Activated CD4-positive, alpha-beta memory T cell treated with anti-CD3 and anti-CD28 coated beads for 36 hours (primary cell): ENCODE results near the gene LRRC46. TPM values are rescaled to one million over a fixed set of nuclear protein-coding genes. Genes with fewer than 3 reads are reported as not detected.
A peak's percentile ranks its signal among the peaks of the same experiment; 100 is the strongest.

Source experiments
- CTCF ChIA-PET: fragments of 350-600 bp; sonication (Branson Sonifier 250); formaldehyde crosslinking; loops from one replicate; lab custom pipeline; 2021; ENCODE audit warnings: antibody characterized with exemption, inconsistent platforms; lab: Charles Lee
- POLR2A ChIA-PET: fragments of 350-600 bp; sonication (Branson Sonifier 250); formaldehyde crosslinking; loops from one replicate; lab custom pipeline; 2021; ENCODE audit warnings: antibody characterized with exemption; lab: Charles Lee
- DNase-seq: peaks from one replicate; pipeline ENCODE4 v3.0.0-alpha.2; 2020
- H3K27ac Mint-ChIP-seq: one replicate; pipeline ENCODE4 v1.8.0; 2021; ENCODE audit warnings: mixed read lengths
- H3K27me3 Mint-ChIP-seq: one replicate; pipeline ENCODE4 v1.8.0; 2021; ENCODE audit warnings: mixed read lengths
- H3K36me3 Mint-ChIP-seq: one replicate; pipeline ENCODE4 v1.8.0; 2021; ENCODE audit warnings: mixed read lengths
- H3K4me1 Mint-ChIP-seq: one replicate; pipeline ENCODE4 v1.8.0; 2021; ENCODE audit warnings: low read depth, mixed read lengths
- H3K4me3 Mint-ChIP-seq: one replicate; pipeline ENCODE4 v1.8.0; 2021; ENCODE audit warnings: mild to moderate bottlenecking, mixed read lengths
- H3K9me3 Mint-ChIP-seq: one replicate; pipeline ENCODE4 v1.8.0; 2021; ENCODE audit warnings: mixed read lengths
- intact Hi-C: fragments of 100-400 bp; cut with micrococcal nuclease; formaldehyde crosslinking; loops from one replicate; pipeline ENCODE4 v1.15.1; 2023
- total RNA-seq, 2 experiments: library from RNA; stranded (reverse); gene quantifications; one replicate each; pipeline ENCODE4 v1.2.3, GENCODE V29; 2021

Gene LRRC46
- total RNA-seq, 2 experiments from 2014 or later, result 0.29 to 0.59 TPM

GRCh38 chr17:47819475-47819874, 12.0 kb upstream of the LRRC46 start:
- POLR2A ChIA-PET, result no interaction called here
- H3K27me3 Mint-ChIP-seq, result no peaks in the 10 kb centered on the region
- intact Hi-C loops, result no loop called here
- no peak overlapping the region for H3K27ac Mint-ChIP-seq
- DNase-seq, result no peak
- peaks cover 26% of the 10 kb centered on the region for H3K4me1 Mint-ChIP-seq
- no peak overlapping the region for H3K4me3 Mint-ChIP-seq
- H3K9me3 Mint-ChIP-seq, result no peaks in the 10 kb centered on the region
- CTCF ChIA-PET, result no interaction called here
- peaks cover 13% of the 10 kb centered on the region for H3K36me3 Mint-ChIP-seq

DNA sequence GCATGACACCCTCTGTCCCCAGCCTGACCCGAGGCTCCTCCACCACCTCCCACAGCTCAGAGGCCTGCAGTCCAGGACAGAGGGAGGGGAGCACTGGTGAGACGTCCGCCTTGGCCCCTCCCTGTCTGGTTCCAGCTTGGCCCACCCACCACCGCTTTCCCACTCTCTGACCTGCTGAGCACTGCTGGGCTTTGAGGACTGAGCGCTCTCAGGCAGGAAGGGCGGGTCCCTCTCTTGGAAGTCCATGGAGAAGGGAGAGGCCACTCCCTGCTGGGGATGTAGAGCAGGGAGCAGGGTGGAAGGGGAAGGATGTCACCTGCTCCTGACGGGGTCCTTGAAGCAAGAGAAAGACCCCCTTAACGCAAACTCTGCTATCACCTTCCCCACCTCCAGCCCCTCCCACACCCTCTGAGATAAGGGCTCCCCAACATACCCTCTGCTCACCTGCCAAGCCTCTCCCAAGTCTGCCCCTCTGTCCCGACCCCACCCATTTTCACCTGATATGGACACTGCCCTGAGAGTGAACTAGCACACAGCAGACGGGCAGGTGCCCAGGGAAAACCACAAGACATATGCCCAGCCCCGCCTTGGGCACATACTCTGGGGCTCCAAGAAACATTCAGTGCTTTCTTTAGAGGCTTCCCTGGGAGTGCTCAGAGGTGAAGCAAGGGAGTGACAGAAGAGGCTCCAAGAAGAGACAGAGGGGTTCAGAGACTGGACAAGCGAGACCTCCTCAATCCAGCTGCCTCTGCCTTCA, 11.3 kb upstream of the LRRC46 start:
- POLR2A ChIA-PET, result no interaction called here
- no peak overlapping the region for H3K27ac Mint-ChIP-seq
- intact Hi-C loops, result loop anchor here (10.0 kb wide), 1 partner anchor 105 kb away; no protein-coding TSS in a partner anchor

DNA sequence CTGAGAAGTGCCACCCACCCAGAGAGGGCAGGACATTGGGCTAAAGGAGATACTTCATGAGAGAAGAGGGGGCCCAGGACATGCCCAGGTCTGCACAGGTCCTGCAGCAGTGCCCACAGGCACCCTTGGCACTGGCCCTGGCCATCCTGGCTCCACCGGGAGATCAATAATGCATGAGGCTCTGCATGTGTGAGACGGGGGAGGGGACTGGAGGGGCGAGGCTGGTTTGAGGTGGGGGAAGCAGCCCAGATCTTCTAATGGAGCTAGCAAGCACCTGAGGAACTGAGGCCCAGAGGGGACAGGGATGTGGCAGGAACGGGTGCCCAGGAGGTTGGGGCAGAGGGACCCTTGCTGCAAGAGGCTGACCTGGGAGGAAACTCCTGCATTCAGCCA, 10.4 kb upstream of the LRRC46 start:
- Mint-ChIP-seq H3K4me1 (peaks cover 26% of the 10 kb centered on the region), H3K36me3 (peaks cover 19% of the 10 kb centered on the region), H3K9me3 (no peaks in the 10 kb centered on the region), H3K27ac (peak overlapping the region; percentile 72), H3K27me3 (no peaks in the 10 kb centered on the region), H3K4me3 (peak overlapping the region; percentile 92)
- DNase-seq, result no peak
- ChIA-PET CTCF (interaction anchor here (0.6 to 2.7 kb wide), 6 partner anchors 10 to 864 kb away, joined by 3 to 19 read pairs (median 3); partner anchors contain the start of genes CDK5RAP3, LRRC46 and MRPL10), POLR2A (interaction anchor here (1.1 to 2.4 kb wide), 3 partner anchors 10 to 74 kb away, joined by 4 to 13 read pairs (median 7); partner anchors contain the start of genes LRRC46 and MRPL10)
- intact Hi-C loops, result loop anchor here (10.0 kb wide), 1 partner anchor 106 kb away; no protein-coding TSS in a partner anchor

More for the DNA sequence above, 11.3 kb upstream of the LRRC46 start:
- peak overlapping the region; percentile 92 for H3K4me3 Mint-ChIP-seq
- peaks cover 15% of the 10 kb centered on the region for H3K36me3 Mint-ChIP-seq
- CTCF ChIA-PET, result interaction anchor here (2.7 kb wide), 1 partner anchor 11 kb away, joined by 19 read pairs; the partner anchor contains the start of genes LRRC46 and MRPL10
- no peak for DNase-seq
- no peaks in the 10 kb centered on the region for H3K27me3 Mint-ChIP-seq
- H3K9me3 Mint-ChIP-seq, result no peaks in the 10 kb centered on the region
- peaks cover 26% of the 10 kb centered on the region for H3K4me1 Mint-ChIP-seq

DNA sequence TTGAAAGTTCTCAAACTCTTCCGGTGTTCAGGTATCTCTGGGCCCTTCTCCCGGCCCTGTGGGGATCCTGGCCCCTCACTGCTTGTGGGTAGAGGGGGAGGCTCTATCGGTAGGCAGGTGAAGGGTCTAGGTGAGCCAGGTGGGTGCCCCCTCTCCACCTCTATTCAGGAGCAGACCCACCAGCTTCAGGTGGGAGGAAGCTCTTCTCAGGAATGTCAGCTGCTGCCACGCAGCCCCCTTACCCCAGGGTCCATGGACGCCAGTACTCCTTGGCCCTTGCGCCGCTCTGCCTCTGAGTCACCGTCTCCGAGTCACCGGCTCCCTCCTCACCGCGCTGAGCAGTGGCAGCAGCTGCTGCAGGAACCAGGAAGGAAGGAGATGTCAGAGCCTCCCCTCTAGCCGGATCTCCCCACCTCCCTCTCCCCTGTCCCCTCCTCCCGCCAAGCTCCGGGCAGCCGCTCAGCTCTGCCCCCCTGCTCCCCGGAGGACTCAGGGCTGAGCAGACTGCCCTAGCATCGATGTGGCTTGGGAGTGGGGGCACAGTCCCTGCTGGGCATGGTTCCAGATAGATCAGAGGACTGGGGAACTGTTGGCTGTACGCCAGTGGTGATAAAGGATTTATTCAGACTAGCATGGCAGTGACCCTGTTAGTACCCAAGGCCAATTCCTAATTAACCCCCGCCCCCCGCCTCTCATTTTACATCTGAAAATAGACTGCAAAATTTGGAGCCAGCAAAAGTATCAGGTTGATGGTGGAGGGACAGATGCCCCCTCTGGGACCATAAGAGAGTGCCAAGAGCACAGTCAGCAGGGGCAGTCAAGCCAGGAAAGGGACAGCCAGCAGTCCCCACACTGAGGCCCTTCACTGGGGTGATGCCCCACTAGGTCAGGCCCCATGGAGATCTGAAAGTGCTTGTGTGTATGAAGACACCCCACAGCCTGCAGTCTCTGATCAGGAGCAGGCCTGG, 9.8 kb upstream of the LRRC46 start, which contains the start of gene OSBPL7:
Gene OSBPL7 (minus strand): TSS at position 371 of the 968 bp plus-strand sequence. CDS start 1,516 bp downstream, outside the sequence.
- intact Hi-C loops, result loop anchor here (10.0 kb wide), 1 partner anchor 107 kb away; no protein-coding TSS in a partner anchor
- Mint-ChIP-seq H3K4me1 (peaks cover 26% of the 10 kb centered on the region), H3K27me3 (no peaks in the 10 kb centered on the region), H3K4me3 (peak within 1 kb of the TSS; percentile 92), H3K36me3 (peaks cover 26% of the 10 kb centered on the region), H3K9me3 (no peaks in the 10 kb centered on the region), H3K27ac (peak within 1 kb of the TSS; percentile 72)
- ChIA-PET POLR2A (interaction anchor here (1.1 to 2.4 kb wide), 3 partner anchors 10 to 74 kb away, joined by 4 to 13 read pairs (median 7); partner anchors contain the start of genes LRRC46 and MRPL10), CTCF (interaction anchor here (0.6 to 2.7 kb wide), 7 partner anchors 10 to 865 kb away, joined by 3 to 19 read pairs (median 3); partner anchors contain the start of genes CDK5RAP3, LRRC46 and MRPL10)
- peak; percentile 88 for DNase-seq

GRCh38 chr17:47822785-47823184, 8.7 kb upstream of the LRRC46 start:
- no peak for DNase-seq
- Mint-ChIP-seq H3K9me3 (no peaks in the 10 kb centered on the region), H3K27me3 (no peaks in the 10 kb centered on the region), H3K4me3 (peak overlapping the region; percentile 38), H3K4me1 (peaks cover 26% of the 10 kb centered on the region), H3K36me3 (peaks cover 28% of the 10 kb centered on the region), H3K27ac (peak overlapping the region; percentile 43)
- intact Hi-C loops, result loop anchor here (10.0 kb wide), 1 partner anchor 108 kb away; no protein-coding TSS in a partner anchor
- POLR2A ChIA-PET, result interaction anchor here (2.0 to 2.4 kb wide), 2 partner anchors 9 to 73 kb away, joined by 7 to 13 read pairs; partner anchors contain the start of genes LRRC46 and MRPL10
- CTCF ChIA-PET, result interaction anchor here (1.0 to 2.7 kb wide), 3 partner anchors 8 to 148 kb away, joined by 3 to 19 read pairs (median 6); partner anchors contain the start of genes CDK5RAP3, LRRC46, MRPL10 and SCRN2

DNA sequence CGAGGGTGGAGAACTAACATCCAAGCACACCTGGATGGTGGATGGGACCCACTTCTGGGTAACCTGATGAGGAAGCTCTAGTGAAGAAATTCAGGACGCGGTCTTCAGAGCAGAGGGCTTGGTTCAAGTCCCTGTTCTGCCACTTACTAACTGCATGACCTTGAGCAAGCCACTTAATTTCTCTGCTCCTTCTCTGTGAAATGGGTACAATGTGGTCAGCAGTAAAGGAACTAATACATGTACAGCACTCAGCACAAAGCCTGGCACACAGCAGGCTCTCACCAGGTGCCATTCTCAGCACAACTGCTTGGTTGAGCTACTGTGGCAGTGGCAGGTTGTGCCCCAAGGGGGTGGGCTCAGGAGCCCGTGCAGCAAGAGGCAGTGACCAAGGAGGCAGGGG, 8.0 kb upstream of the LRRC46 start:
- Mint-ChIP-seq H3K27me3 (no peaks in the 10 kb centered on the region), H3K9me3 (no peaks in the 10 kb centered on the region), H3K36me3 (peaks cover 27% of the 10 kb centered on the region), H3K4me1 (peaks cover 29% of the 10 kb centered on the region), H3K4me3 (no peak overlapping the region), H3K27ac (no peak overlapping the region)
- ChIA-PET CTCF (interaction anchor here (2.0 kb wide), 1 partner anchor 147 kb away, joined by 6 read pairs; the partner anchor contains the start of gene CDK5RAP3), POLR2A (interaction anchor here (2.4 kb wide), 1 partner anchor 8 kb away, joined by 13 read pairs; the partner anchor contains the start of genes LRRC46 and MRPL10)
- DNase-seq, result no peak
- intact Hi-C loops, result loop anchor here (10.0 kb wide), 1 partner anchor 109 kb away; no protein-coding TSS in a partner anchor

DNA sequence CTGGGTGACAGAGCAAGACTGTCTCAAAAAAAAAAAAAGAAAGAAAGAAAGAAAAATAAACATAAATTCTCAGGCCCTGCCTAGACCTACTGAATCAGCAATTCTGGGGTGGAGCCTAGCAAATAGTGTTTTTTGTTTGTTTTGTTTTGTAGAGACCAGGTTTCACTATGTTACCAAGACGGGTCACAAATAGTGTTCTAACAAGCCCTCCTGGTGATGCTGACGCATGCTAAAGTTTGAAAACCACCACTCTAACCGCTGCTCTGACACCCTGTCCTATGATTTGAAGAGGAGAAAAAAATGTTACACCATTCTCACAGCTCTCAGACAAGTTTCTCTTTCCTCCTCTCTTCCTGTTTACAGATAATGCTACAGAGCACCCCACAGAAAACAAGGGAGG, 1.6 kb upstream of the LRRC46 start:
- ChIA-PET CTCF (interaction anchor here (0.7 to 3.0 kb wide), 3 partner anchors 11 to 21 kb away, joined by 3 to 17 read pairs (median 16); partner anchors contain the start of genes SCRN2 and SP6), POLR2A (no interaction called here)
- DNase-seq, result peak; percentile 62
- H3K9me3 Mint-ChIP-seq, result no peaks in the 10 kb centered on the region
- peak overlapping the region; percentile 81 for H3K27ac Mint-ChIP-seq
- H3K27me3 Mint-ChIP-seq, result no peaks in the 10 kb centered on the region
- H3K4me3 Mint-ChIP-seq, result peak overlapping the region; percentile 85
- intact Hi-C loops, result loop anchor here (10.0 kb wide), 1 partner anchor 115 kb away; no protein-coding TSS in a partner anchor
- peaks cover 17% of the 10 kb centered on the region for H3K36me3 Mint-ChIP-seq
- peaks cover 45% of the 10 kb centered on the region for H3K4me1 Mint-ChIP-seq

DNA sequence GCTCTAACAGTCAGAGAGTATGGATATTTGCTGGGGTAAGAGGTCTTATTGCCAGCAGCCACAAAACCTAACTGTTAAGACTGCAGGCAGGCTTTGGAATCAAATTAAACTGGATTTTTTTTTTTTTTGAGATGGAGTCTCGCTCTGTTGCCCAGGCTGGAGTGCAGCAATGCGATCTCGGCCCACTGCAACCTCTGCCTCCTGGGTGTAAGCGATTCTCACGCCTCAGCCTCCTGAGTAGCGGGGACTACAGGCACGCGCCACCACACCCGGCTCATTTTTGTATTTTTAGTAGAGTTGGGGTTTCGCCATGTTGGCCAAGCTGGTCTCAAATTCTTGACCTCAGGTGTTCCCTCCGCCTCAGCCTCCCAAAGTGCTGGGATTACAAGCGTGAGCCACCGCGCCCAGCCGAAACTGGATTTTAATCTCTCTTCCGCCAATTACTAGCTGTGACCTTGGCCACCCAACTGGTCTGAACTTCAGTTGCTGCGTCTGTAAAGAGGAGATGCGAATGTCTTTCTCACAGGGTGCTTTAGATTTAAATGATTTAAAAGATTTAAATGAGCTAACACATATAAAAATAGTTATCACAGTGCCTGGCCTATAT, 971 bp upstream of the LRRC46 start:
- intact Hi-C loops, result loop anchor here (1.0 kb wide), 1 partner anchor 111 kb away; the partner anchor contains the start of gene PNPO
- CTCF ChIA-PET, result interaction anchor here (0.7 to 3.0 kb wide), 11 partner anchors 9 to 140 kb away, joined by 3 to 19 read pairs (median 6); partner anchors contain the start of genes CDK5RAP3, OSBPL7, PNPO and SCRN2
- POLR2A ChIA-PET, result interaction anchor here (1.1 to 2.2 kb wide), 2 partner anchors 8 to 17 kb away, joined by 3 to 13 read pairs; partner anchors contain the start of gene OSBPL7
- peaks cover 50% of the 10 kb centered on the region for H3K4me1 Mint-ChIP-seq
- H3K27ac Mint-ChIP-seq, result peak overlapping the region; percentile 81
- no peaks in the 10 kb centered on the region for H3K27me3 Mint-ChIP-seq
- no peak for DNase-seq
- H3K9me3 Mint-ChIP-seq, result no peaks in the 10 kb centered on the region
- peak overlapping the region; percentile 85 for H3K4me3 Mint-ChIP-seq
- H3K36me3 Mint-ChIP-seq, result peaks cover 14% of the 10 kb centered on the region

DNA sequence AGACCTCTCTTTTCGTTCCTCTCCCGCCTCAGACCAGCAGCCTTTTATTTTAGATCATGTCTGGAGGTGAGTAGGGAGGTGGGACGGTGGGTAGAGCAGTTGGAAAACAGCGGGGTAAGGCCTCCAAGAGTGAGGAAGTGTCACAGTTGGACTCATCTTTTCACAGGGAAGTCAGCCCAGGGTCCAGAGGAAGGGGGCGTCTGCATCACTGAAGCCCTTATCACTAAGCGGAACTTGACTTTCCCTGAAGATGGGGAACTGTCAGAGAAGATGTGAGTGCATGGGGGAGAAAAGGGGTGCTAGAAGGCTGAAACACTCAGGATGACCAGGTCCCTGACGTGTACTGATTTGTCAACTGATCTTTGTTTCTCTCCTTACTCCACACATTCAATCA, 461 bp downstream of the LRRC46 start:
- POLR2A ChIA-PET, result interaction anchor here (0.6 to 2.2 kb wide), 5 partner anchors 9 to 63 kb away, joined by 3 to 13 read pairs (median 10); partner anchors contain the start of genes OSBPL7, SCRN2 and SP2

GRCh38 chr17:47834756-47835155, 3.3 kb downstream of the LRRC46 start:
- H3K27me3 Mint-ChIP-seq, result no peaks in the 10 kb centered on the region
- intact Hi-C loops, result no loop called here
- peak overlapping the region; percentile 13 for H3K27ac Mint-ChIP-seq
- no peak overlapping the region for H3K4me3 Mint-ChIP-seq
- CTCF ChIA-PET, result interaction anchor here (1.2 to 18.4 kb wide), 3 partner anchors 8 to 114 kb away, joined by 6 to 672 read pairs (median 7); partner anchors contain the start of gene SP2
- POLR2A ChIA-PET, result interaction anchor here (0.9 kb wide), 1 partner anchor 61 kb away, joined by 3 read pairs; the partner anchor contains the start of gene SP2
- no peak for DNase-seq
- H3K36me3 Mint-ChIP-seq, result peaks cover 1% of the 10 kb centered on the region
- no peaks in the 10 kb centered on the region for H3K9me3 Mint-ChIP-seq
- peaks cover 37% of the 10 kb centered on the region for H3K4me1 Mint-ChIP-seq

More for the DNA sequence above, 461 bp downstream of the LRRC46 start:
- intact Hi-C loops, result loop anchor here (1.0 kb wide), 1 partner anchor 109 kb away; the partner anchor contains the start of gene PNPO
- Mint-ChIP-seq H3K27ac (peak overlapping the region; percentile 81), H3K4me3 (peak overlapping the region; percentile 85), H3K27me3 (no peaks in the 10 kb centered on the region), H3K36me3 (peaks cover 3% of the 10 kb centered on the region), H3K4me1 (peaks cover 50% of the 10 kb centered on the region), H3K9me3 (no peaks in the 10 kb centered on the region)
- no peak for DNase-seq
- CTCF ChIA-PET, result interaction anchor here (0.6 to 3.0 kb wide), 12 partner anchors 9 to 626 kb away, joined by 3 to 19 read pairs (median 6); partner anchors contain the start of genes CDK5RAP3, OSBPL7 and SCRN2
